GM12891 (cell line): ENCODE results near the gene PLLP.

Experiments
- POLR2A ChIP-seq: IDR thresholded peaks from 2 replicates; pipeline ENCODE4 v1.6.1; 2011; ENCODE audit warnings: low read depth, low read length, control low read depth
- POLR2AphosphoS5 ChIP-seq: IDR thresholded peaks from 2 replicates; pipeline ENCODE4 v1.6.1; 2011; ENCODE audit warnings: low read depth, low read length, control low read depth

DNA sequence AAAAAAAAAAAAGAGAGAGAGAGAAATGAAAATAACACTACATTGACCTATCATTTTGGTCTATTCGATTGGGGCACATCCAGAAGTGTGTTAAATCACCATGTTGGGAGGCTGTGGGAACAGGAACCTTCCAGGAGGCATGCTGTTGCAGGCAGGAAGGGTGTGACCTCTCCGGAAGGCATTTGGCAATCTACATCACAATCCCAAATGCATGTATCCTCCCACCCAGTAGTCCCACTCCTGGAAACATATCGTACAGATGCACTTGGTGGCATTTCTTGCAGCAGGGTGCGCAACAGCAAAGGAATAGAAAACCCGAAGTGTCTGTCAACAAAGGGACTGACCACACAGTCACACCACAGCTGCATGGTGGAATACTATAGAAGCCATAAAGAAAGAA lies 7.9 kb downstream of the PLLP start:
- TF ChIP-seq POLR2A (no peak), POLR2AphosphoS5 (no peak)
